ENCODE measurements around the gene PRAC2.

DNA sequence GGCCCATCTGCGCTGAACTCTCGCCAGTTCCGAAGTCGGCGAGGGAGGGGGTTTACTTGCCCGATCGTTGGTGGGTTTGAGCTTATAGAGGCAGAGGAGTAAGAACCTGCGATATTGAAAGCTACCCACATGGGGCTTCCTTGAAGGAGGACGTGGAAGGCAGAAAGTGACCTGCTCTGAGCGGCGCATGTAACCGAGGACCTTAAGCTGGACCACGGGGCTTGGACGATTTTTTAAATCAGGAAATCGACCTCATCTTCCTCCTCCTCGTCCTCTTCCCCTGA lies 2.0 kb downstream of the PRAC2 start:
- TF ChIP-seq, protein P1, sequence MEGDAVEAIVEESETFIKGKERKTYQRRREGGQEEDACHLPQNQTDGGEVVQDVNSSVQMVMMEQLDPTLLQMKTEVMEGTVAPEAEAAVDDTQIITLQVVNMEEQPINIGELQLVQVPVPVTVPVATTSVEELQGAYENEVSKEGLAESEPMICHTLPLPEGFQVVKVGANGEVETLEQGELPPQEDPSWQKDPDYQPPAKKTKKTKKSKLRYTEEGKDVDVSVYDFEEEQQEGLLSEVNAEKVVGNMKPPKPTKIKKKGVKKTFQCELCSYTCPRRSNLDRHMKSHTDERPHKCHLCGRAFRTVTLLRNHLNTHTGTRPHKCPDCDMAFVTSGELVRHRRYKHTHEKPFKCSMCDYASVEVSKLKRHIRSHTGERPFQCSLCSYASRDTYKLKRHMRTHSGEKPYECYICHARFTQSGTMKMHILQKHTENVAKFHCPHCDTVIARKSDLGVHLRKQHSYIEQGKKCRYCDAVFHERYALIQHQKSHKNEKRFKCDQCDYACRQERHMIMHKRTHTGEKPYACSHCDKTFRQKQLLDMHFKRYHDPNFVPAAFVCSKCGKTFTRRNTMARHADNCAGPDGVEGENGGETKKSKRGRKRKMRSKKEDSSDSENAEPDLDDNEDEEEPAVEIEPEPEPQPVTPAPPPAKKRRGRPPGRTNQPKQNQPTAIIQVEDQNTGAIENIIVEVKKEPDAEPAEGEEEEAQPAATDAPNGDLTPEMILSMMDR (IDR thresholded peaks at IDR 0.05; ENCODE audit: low read depth, low read length) = no peak
- TF ChIP-seq, protein P2, sequence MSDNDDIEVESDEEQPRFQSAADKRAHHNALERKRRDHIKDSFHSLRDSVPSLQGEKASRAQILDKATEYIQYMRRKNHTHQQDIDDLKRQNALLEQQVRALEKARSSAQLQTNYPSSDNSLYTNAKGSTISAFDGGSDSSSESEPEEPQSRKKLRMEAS (IDR thresholded peaks at IDR 0.05; ENCODE audit: low read depth, low read length) = no peak
